Measurements from ENCODE around the gene ABCG1.

- TF ChIP-seq POLR2AphosphoS5 (IDR thresholded peaks at IDR 0.05): no peak
- TF ChIP-seq, protein P1, sequence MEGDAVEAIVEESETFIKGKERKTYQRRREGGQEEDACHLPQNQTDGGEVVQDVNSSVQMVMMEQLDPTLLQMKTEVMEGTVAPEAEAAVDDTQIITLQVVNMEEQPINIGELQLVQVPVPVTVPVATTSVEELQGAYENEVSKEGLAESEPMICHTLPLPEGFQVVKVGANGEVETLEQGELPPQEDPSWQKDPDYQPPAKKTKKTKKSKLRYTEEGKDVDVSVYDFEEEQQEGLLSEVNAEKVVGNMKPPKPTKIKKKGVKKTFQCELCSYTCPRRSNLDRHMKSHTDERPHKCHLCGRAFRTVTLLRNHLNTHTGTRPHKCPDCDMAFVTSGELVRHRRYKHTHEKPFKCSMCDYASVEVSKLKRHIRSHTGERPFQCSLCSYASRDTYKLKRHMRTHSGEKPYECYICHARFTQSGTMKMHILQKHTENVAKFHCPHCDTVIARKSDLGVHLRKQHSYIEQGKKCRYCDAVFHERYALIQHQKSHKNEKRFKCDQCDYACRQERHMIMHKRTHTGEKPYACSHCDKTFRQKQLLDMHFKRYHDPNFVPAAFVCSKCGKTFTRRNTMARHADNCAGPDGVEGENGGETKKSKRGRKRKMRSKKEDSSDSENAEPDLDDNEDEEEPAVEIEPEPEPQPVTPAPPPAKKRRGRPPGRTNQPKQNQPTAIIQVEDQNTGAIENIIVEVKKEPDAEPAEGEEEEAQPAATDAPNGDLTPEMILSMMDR (IDR thresholded peaks at IDR 0.05; ENCODE audit: poor library complexity, severe bottlenecking): no peak
- TF ChIP-seq TAF1 (IDR thresholded peaks at IDR 0.05; ENCODE audit: low read depth): no peak
These were observed 127.5 kb downstream of the ABCG1 start for GRCh38 chr21:42346441-42346840.
